ENCODE measurements around the gene ANTXR2. TPM values are rescaled to one million over a fixed set of nuclear protein-coding genes. Genes with fewer than 3 reads are reported as not detected.
"Not testable (repeated sequence)": the region's sequence is repeated elsewhere in the genome, so short reads cannot be mapped to it uniquely, and the experiment has no call there.

The ANTXR2 gene
- polyA plus RNA-seq, 5 donors = 48.1 to 76.4 (median 65.5) TPM

DNA sequence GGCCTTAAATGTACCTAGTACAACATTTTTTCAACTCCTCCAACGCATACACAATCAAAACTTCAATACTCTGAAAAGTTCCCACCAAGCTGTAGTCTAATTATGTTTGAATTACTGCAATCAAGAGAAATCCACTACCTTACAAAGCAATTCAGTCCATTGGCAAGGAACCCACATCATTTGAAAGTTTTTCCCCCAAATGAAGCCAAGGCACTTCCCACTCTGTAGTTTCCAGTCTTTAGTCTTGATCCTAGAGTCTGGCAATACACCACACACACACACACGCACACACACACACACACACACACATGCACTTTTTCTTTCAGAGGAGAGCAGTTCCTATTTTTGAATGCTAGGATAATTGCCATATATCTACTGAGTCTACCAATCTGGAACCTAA, 79.6 kb downstream of the ANTXR2 start:
- no peak for DNase-seq

DNA sequence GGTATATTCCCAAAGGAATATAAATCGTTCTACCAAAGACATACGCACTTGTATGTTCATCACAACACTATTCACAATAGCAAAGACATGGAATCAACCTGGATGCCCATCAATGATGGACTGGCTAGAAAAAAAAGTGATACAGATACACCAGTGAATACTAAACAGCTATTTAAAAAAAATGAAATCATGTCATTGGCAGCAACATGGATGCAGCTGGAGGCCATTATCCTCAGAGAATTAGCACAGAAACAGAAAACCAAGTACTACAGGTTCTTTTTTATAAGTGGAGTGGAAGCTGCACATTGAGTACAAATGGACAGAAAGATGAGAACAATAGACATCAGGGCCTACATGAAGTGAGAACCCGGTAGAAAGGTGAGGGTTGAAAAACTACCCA, 81.4 kb downstream of the ANTXR2 start:
- no peak for DNase-seq

DNA sequence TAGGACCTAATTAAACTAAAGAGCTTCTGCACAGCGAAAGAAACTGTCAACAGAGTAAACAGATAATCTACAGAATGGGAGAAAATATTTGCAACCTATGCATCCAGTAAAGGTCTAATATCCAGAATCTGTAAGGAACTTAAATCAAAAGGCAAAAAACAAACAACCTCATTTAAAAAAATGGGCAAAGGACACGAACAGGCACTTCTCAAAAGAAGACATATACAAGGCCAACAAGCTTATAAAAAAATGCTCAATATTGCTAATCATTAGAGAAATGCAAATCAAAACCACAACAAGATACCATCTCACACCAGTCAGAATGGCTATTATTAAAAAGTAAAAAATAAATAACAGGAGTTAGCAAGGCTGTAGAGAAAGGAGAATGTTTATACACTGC, 81.9 kb downstream of the ANTXR2 start:
- DNase-seq = not testable (repeated sequence)

DNA sequence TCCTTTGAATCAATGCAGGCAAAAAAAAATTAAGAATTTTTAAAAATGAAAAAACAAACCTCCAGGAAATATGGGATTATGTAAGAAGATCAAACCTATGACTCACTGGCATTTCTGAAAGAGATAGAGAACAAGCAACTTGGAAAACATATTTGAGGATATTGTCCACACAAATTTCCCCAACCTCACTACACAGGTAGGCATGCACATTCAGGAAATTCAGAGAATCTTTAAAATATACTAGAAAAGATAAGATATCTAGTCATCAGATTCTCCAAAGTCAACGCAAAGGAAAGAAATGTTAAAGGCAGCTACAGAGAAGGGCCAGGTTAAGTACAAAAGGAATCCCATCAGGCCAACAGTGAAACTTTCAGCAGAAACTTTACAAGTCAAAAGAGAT, 85.6 kb downstream of the ANTXR2 start:
- no peak for DNase-seq

DNA sequence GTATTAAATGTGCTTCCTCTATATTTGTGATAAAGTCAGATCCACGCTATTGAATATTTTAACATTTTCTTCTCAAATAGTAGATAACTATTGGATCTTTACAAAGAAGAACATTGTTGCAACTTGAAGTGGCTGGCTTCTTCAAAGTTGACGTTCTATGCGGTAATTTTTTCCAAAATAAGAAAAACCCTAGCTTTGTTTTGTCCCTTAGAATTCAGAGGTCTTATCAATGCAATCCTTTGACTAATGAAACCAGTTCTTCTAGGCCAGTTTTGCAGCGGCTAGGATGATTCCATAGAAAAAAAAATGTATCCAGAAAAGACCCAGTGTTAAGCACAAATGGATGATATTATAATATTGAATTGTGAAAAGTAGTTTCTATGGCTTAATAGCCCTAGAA, 89.6 kb downstream of the ANTXR2 start:
- no peak for DNase-seq

DNA sequence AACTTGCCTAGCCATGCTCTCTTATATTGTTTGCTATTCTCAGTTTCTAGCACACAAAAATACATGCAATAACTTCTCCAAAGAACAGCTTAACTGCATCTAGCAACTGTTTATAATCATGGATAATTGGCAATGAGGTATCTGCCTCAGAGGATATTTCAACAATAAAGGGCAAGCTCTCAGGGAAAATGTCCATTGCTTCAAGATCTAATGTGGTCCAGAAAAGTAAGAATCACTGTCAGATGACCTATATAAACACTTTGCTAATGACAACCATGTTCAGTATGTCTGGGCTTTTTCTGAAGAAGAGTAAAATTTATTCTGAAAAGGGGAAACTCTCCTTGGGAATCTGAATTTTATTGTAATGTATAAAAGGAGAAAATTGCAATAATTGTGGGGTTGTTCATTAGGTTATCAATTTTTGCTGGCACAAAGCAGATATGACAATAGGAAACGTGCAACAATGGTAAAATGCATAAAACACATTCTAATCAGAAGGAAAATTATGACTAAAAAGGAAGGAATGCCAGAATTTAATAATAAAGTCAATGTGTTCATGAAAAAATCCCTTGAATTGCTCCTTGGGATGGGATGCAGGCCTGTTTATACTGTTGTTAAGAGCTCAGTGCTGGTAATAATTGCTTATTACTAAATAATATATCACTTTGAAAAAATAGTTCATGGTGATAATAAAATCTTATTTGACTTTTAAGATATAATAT, 90.3 kb downstream of the ANTXR2 start:
- peak in 1 of 2 donors; percentile 34 for DNase-seq

DNA sequence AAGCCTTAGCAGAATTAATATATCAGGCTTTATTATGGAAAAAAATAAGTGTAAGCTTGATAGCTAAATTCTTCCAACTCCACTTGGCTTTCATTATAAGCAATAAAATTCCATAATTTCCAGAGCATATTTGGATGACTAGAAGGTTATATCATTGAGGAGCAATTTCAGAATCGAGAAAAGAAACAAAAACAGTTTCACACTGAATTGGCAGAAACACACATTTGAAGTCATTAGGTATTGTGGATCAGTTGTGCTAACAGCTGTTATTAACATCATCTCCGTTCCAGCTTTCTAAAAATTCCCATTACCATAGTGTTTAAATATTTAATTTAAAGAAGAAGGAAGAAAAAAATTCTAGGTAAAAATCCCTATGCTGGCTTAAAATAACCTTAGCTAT, 92.6 kb downstream of the ANTXR2 start:
- DNase-seq = no peak

DNA sequence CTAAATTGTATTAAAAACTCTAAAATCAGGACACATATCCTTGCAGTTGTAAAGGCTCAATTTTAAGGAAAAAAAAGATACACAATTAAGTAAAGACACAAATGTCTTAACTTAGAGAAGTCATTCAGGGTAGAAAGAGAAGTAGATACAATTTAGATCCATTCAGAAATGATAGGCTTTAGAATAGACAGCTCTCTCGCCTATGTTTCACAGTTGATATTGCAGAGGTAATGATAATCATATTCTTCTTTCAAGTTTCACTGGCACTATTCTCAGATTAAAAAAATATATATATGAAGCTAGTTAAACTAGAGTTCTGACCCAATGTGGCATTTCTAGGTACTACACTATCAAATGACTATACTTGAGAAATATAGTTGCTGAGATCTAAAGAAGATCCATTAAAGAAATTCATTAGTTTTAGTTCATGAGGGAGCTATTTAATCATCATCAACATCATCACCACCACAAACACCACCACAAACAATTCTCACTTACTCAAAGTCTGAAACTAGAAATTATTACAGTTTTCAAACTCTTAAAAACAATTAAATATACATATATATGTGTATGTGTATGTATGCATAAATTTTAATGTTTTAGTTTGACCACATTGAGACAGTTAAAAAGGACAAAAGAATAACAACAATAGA, 93.1 kb downstream of the ANTXR2 start:
- no peak for DNase-seq

DNA sequence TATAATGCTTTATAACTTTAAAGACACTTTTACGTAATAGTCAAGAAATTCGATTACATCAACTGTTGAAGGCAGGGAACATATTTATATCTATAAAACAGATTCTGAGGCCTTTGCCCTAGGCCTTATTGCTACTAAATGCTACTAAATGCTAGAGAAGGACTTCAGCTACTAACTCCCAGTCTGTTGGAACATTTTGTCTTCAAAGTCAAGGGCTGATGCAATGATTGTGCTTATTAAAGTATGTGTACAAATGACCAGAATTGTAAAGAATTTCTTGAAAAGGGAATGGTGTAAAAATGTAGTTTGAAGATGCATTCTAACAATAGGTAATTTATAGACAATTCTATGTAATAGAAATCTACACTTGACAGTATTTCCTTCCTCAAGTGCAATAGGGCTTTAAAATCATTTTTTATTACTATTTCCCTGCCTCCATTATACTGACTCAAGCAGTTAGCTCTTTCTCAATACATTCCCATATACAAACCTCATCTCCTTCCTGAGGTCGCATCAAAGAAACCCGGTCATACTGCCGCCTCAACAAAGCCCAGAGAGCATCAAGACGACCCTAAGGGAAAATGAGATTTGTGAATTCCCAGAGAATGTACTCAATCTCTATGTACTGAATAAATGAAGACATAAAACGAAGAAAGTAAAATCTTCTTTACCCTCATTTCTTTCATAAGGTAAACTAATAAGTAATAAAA, 95.7 kb downstream of the ANTXR2 start:
- DNase-seq = no peak

DNA sequence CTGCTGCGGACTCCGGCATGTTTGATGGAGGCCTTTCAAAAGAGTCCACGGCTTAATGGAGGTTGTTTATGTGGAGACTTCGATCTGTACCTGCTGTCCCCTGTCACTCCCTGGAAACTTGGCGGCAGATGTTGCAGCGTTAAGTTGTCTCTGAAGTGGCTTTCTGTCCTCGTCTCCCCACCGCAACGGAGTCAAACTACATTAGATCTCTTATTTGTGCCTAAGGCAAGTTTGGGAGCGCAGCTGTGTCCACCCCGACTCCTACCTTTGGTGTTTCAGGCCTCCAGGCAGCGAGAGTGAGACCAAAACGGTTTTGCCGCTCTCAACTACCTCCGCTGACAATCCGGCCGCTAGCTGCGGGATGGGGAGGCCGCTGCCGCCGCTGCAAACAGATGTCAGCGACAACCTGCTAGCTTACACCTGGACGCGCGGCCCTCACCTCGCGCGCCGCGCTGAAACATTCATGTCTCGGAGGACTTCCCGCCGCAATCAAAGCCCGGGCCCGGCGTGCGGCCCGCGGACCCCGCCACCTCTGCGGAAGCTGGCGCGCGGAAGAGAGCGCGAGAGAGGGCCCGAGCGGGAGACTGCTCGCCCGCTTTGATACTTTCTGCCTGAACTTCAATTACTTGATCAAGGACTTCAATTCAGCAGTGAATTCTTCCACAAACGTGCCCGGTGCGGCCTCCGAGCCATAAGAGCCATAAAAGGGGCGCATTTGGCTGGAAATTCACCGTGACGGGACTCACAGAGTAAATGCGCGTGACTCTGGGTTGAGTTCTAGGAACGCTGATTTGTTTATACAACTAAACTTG, 108.4 kb downstream of the ANTXR2 start:
- peak; percentile 12 to 26 for DNase-seq

DNA sequence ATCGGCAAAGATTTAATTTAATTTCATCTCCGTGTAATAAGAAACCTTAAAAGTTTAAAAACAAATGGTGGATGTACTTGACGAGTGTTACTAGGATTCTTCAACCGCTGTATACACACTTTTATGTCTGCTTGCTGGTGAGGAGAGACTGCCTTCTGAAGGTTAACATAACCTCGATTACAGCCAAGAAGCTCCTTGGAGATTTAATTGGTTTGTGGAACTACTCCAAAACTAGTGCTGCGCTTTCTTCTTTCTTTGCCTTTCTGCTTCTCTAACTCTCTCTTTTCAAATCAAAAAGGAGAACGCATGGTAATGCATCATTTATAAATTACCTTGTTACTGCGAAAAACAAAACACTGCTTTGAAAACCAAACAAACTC, 109.0 kb downstream of the ANTXR2 start:
- DNase-seq = no peak

DNA sequence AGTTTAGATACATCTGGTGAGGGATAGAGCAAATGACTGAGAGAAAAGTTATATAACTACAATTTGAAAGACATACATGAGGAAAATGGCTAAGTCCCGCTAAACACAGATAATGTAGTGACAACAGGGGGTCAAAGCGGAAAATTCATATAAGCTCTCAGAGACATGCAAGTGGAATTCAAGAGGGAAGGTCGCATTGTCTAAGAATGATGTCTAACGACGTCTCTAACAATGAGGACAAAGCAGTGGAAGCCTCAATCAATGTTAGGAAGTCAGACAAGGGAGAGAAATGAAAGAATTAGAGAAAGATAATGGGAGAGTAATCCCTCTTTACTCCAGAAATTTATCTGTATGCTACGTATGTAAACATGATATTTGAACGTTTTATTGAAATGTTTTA, 113.4 kb downstream of the ANTXR2 start:
- DNase-seq = no peak

DNA sequence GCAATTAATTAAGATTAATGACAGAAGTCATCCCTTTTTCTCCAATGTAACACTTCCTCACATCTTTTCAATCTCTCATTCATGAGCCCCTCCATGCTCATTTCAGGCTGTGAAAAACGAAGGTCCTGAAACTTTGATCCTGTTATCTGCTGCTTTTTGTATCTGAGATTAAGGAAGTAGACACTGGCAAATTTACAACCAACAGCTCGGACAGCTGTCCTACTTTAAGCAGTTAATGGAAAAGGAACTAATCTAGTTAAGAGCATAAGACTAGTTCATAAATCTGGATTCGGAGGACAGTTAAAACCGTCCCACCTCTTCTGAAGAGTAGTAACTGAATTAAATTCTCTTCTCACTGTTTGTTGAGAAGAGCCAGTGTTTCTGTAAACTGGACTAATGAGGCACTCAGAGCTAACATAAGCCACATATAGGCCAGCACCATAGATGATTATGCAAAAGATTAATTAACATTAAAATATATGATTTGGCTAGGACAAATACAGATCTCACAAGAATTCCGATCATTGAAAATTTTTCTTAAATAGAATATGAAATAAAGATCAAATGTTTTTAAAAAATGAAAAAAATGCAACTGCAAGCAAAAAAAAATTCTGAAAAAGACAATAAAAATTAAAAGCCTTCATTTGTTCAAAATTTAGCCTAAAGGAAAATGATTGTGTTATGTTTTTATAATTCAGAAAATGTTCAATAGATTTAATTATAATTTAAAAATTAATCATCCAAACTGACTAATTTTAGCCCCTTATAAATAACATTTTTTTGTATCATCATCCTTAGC, 114.4 kb downstream of the ANTXR2 start:
- DNase-seq = no peak

DNA sequence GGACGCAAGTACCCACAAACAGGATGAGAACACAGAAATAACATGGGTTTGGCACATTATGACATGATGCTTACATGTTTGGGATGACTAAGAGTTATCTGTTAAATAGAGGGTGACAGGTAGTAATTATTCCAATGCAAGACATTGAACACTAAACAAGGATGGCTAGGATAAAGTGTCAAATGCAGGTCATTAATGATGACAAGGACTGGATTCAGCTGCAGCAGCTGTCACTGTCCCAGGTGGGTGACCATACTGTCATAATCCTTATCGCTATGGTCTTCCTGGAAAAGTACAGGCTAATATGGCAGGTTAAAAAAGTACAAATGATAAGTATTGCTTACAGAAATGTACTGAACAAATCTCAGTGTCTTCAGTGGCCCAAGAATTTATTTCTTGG, 123.9 kb downstream of the ANTXR2 start:
- DNase-seq = no peak

DNA sequence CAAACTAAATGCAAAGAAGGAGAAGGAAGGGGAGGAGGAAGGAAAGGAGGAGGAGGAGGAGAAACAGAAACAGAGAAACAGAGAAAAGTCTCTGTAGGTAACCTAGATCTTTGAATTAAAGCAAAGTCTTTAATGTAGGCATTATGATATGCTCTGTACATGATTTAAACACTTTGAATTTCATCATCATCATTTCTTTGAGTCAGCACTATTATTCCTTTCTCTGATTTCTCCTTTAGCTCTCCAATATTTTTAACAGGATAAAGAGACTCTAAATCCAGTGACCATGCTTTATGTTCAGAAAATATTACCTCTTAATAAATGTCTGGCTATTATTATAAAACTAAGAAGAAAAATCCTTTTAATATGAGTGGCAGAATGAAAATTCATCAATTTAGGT, 124.3 kb downstream of the ANTXR2 start:
- DNase-seq = no peak

DNA sequence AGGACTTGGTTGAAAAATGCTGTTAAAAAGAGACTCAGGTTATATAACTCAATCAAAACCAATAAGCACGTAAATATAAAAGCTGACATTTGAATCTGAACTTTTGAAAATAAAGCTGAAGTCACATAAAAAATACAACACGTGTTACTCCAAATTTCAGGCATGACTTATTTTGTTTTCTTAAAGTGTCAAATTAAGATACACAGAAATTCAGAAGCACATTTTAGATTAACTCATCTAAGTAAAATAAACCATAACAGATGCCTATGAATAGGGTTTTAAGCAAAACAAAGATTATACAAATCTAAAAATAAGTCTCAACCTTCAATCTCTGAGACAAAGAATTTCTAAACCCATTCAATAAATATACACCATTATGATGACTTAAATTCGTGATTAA, 124.8 kb downstream of the ANTXR2 start:
- no peak for DNase-seq

DNA sequence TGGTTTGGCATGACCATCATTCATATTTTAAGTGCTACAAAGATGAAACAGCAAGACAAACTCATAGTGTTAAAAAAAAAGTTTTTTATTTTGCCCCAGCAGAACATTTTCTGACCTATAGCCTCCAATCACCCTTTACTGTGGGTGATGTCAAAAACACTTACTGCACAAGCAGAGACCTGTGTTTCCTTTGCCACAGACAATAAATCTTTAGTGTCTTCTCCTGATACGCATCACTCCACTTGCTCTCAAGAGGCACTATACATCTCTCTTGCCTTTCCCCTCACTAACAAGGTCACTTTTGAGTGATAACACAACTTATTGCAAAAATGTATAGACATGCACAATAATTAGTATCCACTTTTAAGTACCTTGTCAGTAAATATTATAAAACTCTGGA, 125.6 kb downstream of the ANTXR2 start:
- DNase-seq = no peak

DNA sequence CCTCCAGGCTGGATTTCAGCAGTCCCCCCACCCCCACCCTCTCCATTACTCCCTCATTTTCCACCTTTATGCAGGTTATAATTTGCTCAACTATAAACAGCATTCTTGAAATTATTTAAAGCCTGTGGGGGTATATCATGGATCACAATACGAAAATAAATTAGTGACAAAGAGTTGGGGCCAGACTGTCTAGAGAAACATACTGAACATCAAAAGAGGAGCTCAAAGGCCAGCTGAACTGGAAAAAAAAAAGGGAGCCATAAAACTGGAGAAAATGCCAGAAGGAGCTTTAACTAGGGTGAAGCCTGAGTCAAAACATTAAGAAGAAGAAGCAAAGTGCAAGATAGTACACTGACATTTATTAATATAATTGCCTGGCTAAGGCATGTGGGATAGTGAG, 137.8 kb downstream of the ANTXR2 start:
- DNase-seq = no peak

DNA sequence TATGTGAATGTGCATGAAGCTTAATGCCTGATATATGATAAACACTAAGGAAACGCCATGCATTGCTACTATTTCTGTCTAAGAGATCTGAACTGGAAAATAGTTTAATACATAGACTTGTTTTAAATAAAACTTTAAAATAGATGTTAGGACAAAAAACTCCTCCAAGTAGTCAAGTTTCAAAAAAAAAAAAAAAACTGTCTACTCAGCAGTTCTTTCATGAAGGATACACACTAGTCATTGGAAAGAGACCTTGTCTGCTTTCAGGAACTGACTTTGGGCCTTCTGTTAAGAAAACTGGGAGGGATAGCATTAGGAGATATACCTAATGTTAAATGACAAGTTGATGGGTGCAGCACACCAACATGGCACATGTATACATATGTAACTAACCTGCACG, 138.4 kb downstream of the ANTXR2 start:
- no peak for DNase-seq

DNA sequence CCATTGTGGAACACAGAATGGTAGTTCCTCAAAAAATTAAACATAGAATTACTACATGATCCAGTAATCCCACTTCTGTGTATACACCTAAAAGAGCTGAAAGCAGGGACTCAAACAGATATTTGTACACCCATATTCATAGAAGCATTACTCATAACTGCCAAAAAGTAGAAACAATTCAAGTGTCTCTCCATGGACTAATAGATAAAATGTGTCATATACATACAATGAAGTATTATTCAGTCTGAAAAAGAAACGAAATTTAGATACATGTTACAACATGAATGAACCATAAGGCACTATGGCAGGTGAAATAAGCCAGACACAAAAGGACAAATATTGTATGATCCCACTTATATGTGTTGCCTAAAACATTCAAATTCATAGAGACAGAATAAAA, 145.1 kb downstream of the ANTXR2 start:
- DNase-seq = no peak

DNA sequence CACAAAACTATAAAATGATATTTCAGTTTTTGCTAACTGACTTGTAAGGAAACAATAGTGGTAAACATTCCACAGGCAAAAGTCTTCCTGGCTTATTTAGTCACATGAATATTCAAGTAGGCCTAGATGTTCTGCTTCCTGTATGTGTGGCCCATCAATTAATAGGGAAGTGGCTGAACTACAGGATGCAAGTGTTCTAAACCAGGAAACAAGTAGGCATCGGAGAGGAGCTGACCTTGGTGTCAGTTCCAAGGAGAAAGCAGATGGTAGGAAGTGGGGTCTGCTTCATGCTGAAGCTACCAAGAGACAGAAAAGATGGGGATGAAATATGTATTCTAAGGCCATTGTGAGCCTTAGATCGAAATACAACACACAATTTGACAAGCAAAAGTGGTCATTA, 149.7 kb downstream of the ANTXR2 start:
- no peak for DNase-seq

DNA sequence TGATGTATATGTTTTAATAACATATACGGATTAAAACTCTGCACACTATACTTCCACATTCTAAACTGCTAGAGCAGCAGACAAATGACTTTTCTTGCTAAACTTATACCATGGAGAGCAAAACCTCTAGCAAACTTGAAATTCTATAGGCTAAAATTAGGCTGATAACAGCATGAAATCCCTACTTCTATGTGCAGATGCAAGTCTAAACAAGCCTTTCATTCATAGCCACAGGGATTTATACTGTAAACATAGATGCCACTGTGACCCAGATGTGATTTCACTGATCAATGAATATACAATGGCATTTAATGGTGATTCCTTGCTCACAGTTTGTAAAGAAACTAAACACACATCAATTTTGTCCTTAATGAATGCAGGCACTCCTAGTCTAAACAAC, 151.0 kb downstream of the ANTXR2 start:
- no peak for DNase-seq
